A673 (cell line): Measurements from ENCODE around the gene KCNG2. TPM values are rescaled to one million over a fixed set of nuclear protein-coding genes. Genes with fewer than 3 reads are reported as not detected.

Experiments used
- BruUV-seq: library from RNA; stranded (reverse); fragments of 400-500 nt; replicated peaks from 2 replicates; lab custom pipeline; 2021; lab: Mats Ljungman, UMichigan
- CTCF ChIA-PET: fragments of 300-600 bp; sonication (Branson Sonifier 250); formaldehyde crosslinking; loops from one replicate; lab custom pipeline; 2022; ENCODE audit warnings: antibody characterized with exemption; lab: Charles Lee
- POLR2A ChIA-PET: fragments of 300-600 bp; sonication (Branson Sonifier 250); formaldehyde crosslinking; loops from one replicate; lab custom pipeline; 2022; ENCODE audit warnings: antibody characterized with exemption; ENCODE audit not compliant: low non-redundant PET; lab: Charles Lee
- DNase-seq: peaks from one replicate; pipeline ENCODE4 v3.0.0-alpha.2; 2015; ENCODE audit warnings: low spot score
- H3K27ac ChIP-seq: fragments of 200-600 bp; sonication (generic); 2 replicates; pipeline ENCODE4 v1.5.1; 2016; ENCODE audit warnings: mixed run types, low read depth, mild to moderate bottlenecking, mixed read lengths, antibody characterized with exemption, low read length; ENCODE audit not compliant: poor library complexity, severe bottlenecking
- H3K27me3 ChIP-seq: fragments of 200-600 bp; sonication (generic); replicated peaks from 2 replicates; pipeline ENCODE4 v1.6.1; 2017; ENCODE audit warnings: mixed run types, low read depth, mild to moderate bottlenecking, mixed read lengths, antibody characterized with exemption, low read length; ENCODE audit not compliant: insufficient read depth, poor library complexity
- H3K36me3 ChIP-seq: fragments of 200-600 bp; sonication (generic); 2 replicates; pipeline ENCODE4 v1.6.1; 2016; ENCODE audit warnings: mixed run types, mild to moderate bottlenecking, mixed read lengths, antibody characterized with exemption, low read length; ENCODE audit not compliant: insufficient read depth, poor library complexity, severe bottlenecking
- H3K4me1 ChIP-seq: fragments of 200-600 bp; sonication (generic); 2 replicates; pipeline ENCODE4 v1.6.1; 2017; ENCODE audit warnings: mixed run types, mild to moderate bottlenecking, mixed read lengths, antibody characterized with exemption, low read length; ENCODE audit not compliant: insufficient read depth, poor library complexity, severe bottlenecking
- H3K4me3 ChIP-seq: fragments of 200-600 bp; sonication (generic); 2 replicates; pipeline ENCODE4 v1.5.1; 2016; ENCODE audit warnings: low read depth, mixed run types, mild to moderate bottlenecking, mixed read lengths, low read length; ENCODE audit not compliant: poor library complexity, severe bottlenecking
- H3K9me3 ChIP-seq: fragments of 200-600 bp; sonication (generic); 2 replicates; pipeline ENCODE4 v1.6.1; 2016; ENCODE audit warnings: mixed run types, low read depth, mild to moderate bottlenecking, mixed read lengths, antibody characterized with exemption, low read length; ENCODE audit not compliant: poor library complexity, severe bottlenecking
- CTCF ChIP-seq: fragments of 300-800, 200-600 bp; sonication (generic); conservative IDR thresholded peaks from 2 replicates; pipeline ENCODE4 v1.5.1; 2017; ENCODE audit warnings: low read depth, mild to moderate bottlenecking, antibody characterized with exemption, low read length, moderate library complexity, mixed read lengths
- EZH2 ChIP-seq: fragments of 200-600 bp; sonication (generic); IDR thresholded peaks from 2 replicates; pipeline ENCODE4 v1.6.1; 2017; ENCODE audit warnings: borderline replicate concordance, low read depth, mild to moderate bottlenecking, mixed read lengths, antibody characterized with exemption, low read length; ENCODE audit not compliant: poor library complexity, severe bottlenecking
- intact Hi-C: fragments of 100-400 bp; cut with micrococcal nuclease; formaldehyde crosslinking; loops from one replicate; pipeline ENCODE4 v1.10.0; 2022; ENCODE audit not compliant: unreplicated experiment
- total RNA-seq: library from RNA; stranded (reverse); gene quantifications from 2 replicates; pipeline ENCODE4 v1.2.3, GENCODE V29; 2021

KCNG2 gene
- total RNA-seq, 1 experiment from 2014 or later = not detected

- TF ChIP-seq CTCF = no peak
- no peak for TF ChIP-seq EZH2
- no peaks in the 10 kb centered on the region for H3K4me1 ChIP-seq
- POLR2A ChIA-PET = no interaction called here
- H3K36me3 ChIP-seq = no peaks in the 10 kb centered on the region
- intact Hi-C loops = no loop called here
- peaks cover 7% of the 10 kb centered on the region for H3K9me3 ChIP-seq
- H3K27ac ChIP-seq = no peak overlapping the region
- H3K4me3 ChIP-seq = no peak overlapping the region
- no peak for DNase-seq
- peaks cover 20% of the 10 kb centered on the region for H3K27me3 ChIP-seq
- CTCF ChIA-PET = no interaction called here
- BruUV-seq = no TSS peak
Observed at GRCh38 chr18:79771446-79772107, 26.2 kb upstream of the KCNG2 start.

GRCh38 chr18:79772108-79772864 is 25.5 kb upstream of the KCNG2 start:
- H3K9me3 ChIP-seq = peaks cover 7% of the 10 kb centered on the region
- no peak overlapping the region for H3K27ac ChIP-seq
- H3K4me1 ChIP-seq = no peaks in the 10 kb centered on the region
- no peak for DNase-seq
- POLR2A ChIA-PET = no interaction called here
- H3K4me3 ChIP-seq = no peak overlapping the region
- peaks cover 24% of the 10 kb centered on the region for H3K27me3 ChIP-seq
- CTCF ChIA-PET = no interaction called here
- BruUV-seq = no TSS peak
- H3K36me3 ChIP-seq = no peaks in the 10 kb centered on the region
- intact Hi-C loops = no loop called here
- TF ChIP-seq EZH2 (no peak), CTCF (no peak)

- H3K9me3 ChIP-seq = peaks cover 4% of the 10 kb centered on the region
- no peak overlapping the region for H3K27ac ChIP-seq
- peaks cover 21% of the 10 kb centered on the region for H3K27me3 ChIP-seq
- intact Hi-C loops = no loop called here
- no peak for DNase-seq
- CTCF ChIA-PET = no interaction called here
- no peaks in the 10 kb centered on the region for H3K36me3 ChIP-seq
- no peaks in the 10 kb centered on the region for H3K4me1 ChIP-seq
- no peak overlapping the region for H3K4me3 ChIP-seq
- no peak for TF ChIP-seq EZH2
- no peak for TF ChIP-seq CTCF
- POLR2A ChIA-PET = no interaction called here
- no TSS peak for BruUV-seq
Observed at GRCh38 chr18:79772865-79773696, 24.7 kb upstream of the KCNG2 start.
